Hematopoietic multipotent progenitor cell treated with erythropoietin and hydrocortisone succinate and interleukin-3 and kit ligand, for 8 days (in vitro differentiated cells): ENCODE measurements around the gene OR51E2.
A peak's percentile ranks its signal among the peaks of the same experiment; 100 is the strongest.

ENCODE experiments used
- DNase-seq: peaks from one replicate; pipeline ENCODE4 v3.0.0-alpha.2; 2015

The OR51E2 gene

GRCh38 chr11:4658629-4659445 lies 38.8 kb downstream of the OR51E2 start:
- peak; percentile 62 for DNase-seq

DNA sequence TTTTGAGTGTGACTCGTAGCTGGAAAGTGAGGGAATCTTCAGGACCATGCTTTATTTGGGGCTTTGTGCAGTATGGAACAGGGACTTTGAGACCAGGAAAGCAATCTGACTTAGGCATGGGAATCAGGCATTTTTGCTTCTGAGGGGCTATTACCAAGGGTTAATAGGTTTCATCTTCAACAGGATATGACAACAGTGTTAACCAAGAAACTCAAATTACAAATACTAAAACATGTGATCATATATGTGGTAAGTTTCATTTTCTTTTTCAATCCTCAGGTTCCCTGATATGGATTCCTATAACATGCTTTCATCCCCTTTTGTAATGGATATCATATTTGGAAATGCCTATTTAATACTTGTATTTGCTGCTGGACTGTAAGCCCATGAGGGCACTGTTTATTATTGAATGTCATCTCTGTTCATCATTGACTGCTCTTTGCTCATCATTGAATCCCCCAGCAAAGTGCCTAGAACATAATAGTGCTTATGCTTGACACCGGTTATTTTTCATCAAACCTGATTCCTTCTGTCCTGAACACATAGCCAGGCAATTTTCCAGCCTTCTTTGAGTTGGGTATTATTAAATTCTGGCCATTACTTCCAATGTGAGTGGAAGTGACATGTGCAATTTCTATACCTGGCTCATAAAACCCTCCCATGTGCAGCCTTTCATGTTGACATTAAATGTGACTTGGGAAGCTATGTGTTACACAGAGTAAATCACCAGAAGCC lies 42.9 kb downstream of the OR51E2 start:
- no peak for DNase-seq

- DNase-seq = no peak
Observed at GRCh38 chr11:4647766-4648165, 49.9 kb downstream of the OR51E2 start.

- DNase-seq = no peak
Observed at GRCh38 chr11:4645974-4646373, 51.7 kb downstream of the OR51E2 start.

GRCh38 chr11:4644233-4644632 lies 53.4 kb downstream of the OR51E2 start:
- DNase-seq = no peak

GRCh38 chr11:4643682-4644081 lies 54.0 kb downstream of the OR51E2 start, which contains the start of gene OR51E1:
TSS of gene OR51E1 (plus strand) at chr11:4643982. CDS start at chr11:4652527, 8,545 bp downstream.
- DNase-seq = no peak

GRCh38 chr11:4643076-4643475 lies 54.6 kb downstream of the OR51E2 start:
- no peak for DNase-seq

GRCh38 chr11:4642043-4642442 lies 55.6 kb downstream of the OR51E2 start:
- no peak for DNase-seq

GRCh38 chr11:4641501-4641900 lies 56.2 kb downstream of the OR51E2 start:
- DNase-seq = no peak

DNA sequence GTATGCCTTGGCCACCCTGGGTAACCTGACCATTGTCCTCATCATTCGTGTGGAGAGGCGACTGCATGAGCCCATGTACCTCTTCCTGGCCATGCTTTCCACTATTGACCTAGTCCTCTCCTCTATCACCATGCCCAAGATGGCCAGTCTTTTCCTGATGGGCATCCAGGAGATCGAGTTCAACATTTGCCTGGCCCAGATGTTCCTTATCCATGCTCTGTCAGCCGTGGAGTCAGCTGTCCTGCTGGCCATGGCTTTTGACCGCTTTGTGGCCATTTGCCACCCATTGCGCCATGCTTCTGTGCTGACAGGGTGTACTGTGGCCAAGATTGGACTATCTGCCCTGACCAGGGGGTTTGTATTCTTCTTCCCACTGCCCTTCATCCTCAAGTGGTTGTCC lies 57.7 kb downstream of the OR51E2 start:
- DNase-seq = no peak

GRCh38 chr11:4637662-4638047 lies 60.0 kb downstream of the OR51E2 start:
- no peak for DNase-seq

DNA sequence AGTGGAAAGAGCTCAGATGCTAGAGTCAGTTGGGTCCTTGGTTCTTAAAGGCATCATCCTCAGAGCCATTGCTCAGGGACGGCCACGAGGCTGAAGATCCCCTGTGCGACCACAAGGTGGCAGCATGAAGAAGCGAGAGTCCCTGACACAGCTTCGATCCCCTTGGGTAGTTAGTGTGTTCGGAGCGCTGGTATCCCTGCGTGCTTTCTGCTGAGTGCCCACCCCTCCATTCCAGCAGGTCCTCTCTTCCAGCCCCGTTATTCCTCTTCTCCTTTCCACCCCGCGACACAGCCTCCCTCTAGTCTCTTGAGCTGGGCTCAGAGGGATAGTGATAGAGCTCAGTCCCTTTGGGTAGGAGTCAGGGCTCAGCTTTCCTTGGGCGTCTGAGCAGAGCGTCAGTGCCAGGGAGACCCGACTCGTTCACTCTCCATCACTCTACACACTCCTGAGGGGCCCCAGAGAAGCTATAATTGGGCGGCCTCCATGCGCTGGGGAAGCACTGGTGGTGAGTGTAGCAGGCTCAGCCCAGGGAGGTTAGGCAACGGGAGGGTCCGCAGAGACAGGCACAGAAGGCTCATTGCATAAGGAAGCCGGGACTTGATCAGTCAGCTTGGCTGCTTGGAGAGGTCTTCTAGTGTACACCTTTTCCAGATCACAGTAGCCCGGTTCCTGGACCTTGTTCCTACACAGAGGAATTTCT lies 60.5 kb downstream of the OR51E2 start, which contains the start of gene OR51D1:
Gene OR51D1, plus strand, starts transcription at position 516 of the 700 bp plus-strand sequence. CDS start 2,314 bp downstream, outside the sequence.
- peak; percentile 70 for DNase-seq

- no peak for DNase-seq
Observed at GRCh38 chr11:4636136-4636535, 61.5 kb downstream of the OR51E2 start.
